Esophagus muscularis mucosa (tissue), 3 donors: ENCODE measurements around the gene CNPPD1.

ENCODE experiments used
- POLR2A ChIP-seq: fragments of 450-650 bp; IDR thresholded peaks from one replicate; pipeline ENCODE4 v1.6.1; 2017; ENCODE audit warnings: antibody characterized with exemption, moderate library complexity, mild to moderate bottlenecking, low read depth
- TF ChIP-seq, protein P1 (sequence below), 3 experiments: fragments of 200-600 bp in 2 of 3; fragments of 450-650 bp in 1 of 3; sonication (generic) in 2 of 3; IDR thresholded peaks; one replicate each; pipeline ENCODE4 v1.5.1; 2017 to 2019; ENCODE audit warnings: antibody characterized with exemption in 3 of 3, mild to moderate bottlenecking in 2 of 3, moderate library complexity in 1 of 3

DNA sequence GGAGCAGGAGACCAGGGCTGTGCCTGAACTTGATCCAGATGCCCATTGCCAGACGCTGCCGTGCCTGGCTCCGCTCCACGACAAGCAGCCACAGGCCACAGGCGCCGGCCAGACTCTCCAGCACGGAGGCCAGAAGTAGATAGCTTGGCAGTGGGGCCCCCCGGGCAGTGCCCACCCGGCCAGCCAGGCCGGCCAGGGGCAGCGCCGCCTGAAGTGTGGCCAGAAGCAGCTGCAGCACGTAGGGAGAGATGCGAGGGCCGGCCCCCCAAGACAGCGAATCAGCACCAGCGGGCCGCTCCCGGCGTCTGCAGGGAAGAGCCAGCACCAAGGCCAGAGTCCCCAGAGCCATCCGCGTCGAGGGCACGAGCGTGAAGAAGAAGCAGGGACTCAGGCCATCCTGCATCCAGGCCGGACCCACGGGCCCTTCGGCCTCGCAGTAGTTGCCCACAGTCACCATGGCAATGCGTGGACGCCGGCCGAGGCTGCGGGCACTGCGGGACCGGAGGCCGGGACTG lies 41.5 kb upstream of the CNPPD1 start:
- peak; percentile 11 for TF ChIP-seq POLR2A
- TF ChIP-seq, protein P1, sequence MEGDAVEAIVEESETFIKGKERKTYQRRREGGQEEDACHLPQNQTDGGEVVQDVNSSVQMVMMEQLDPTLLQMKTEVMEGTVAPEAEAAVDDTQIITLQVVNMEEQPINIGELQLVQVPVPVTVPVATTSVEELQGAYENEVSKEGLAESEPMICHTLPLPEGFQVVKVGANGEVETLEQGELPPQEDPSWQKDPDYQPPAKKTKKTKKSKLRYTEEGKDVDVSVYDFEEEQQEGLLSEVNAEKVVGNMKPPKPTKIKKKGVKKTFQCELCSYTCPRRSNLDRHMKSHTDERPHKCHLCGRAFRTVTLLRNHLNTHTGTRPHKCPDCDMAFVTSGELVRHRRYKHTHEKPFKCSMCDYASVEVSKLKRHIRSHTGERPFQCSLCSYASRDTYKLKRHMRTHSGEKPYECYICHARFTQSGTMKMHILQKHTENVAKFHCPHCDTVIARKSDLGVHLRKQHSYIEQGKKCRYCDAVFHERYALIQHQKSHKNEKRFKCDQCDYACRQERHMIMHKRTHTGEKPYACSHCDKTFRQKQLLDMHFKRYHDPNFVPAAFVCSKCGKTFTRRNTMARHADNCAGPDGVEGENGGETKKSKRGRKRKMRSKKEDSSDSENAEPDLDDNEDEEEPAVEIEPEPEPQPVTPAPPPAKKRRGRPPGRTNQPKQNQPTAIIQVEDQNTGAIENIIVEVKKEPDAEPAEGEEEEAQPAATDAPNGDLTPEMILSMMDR (IDR thresholded peaks at IDR 0.05) = no peak
